ENCODE measurements around the gene ABCC10.
"Not testable (repeated sequence)": the region's sequence is repeated elsewhere in the genome, so short reads cannot be mapped to it uniquely, and the experiment has no call there.

The ABCC10 gene

GRCh38 chr6:43413002-43413401 is 14.3 kb upstream of the ABCC10 start:
- no peak for DNase-seq

GRCh38 chr6:43415275-43415674 is 12.1 kb upstream of the ABCC10 start:
- not testable (repeated sequence) for DNase-seq

GRCh38 chr6:43416935-43417334 is 10.4 kb upstream of the ABCC10 start:
- no peak for DNase-seq

GRCh38 chr6:43420012-43420709 is 7.2 kb upstream of the ABCC10 start:
- no peak for DNase-seq

GRCh38 chr6:43421831-43422230 is 5.5 kb upstream of the ABCC10 start:
- no peak for DNase-seq

- DNase-seq: not testable (repeated sequence)
These were observed 2.3 kb upstream of the ABCC10 start for GRCh38 chr6:43425083-43425482.

GRCh38 chr6:43426928-43427405 is 374 bp upstream of the ABCC10 start:
- DNase-seq: no peak

- peak; percentile 25 to 46 for DNase-seq
These were observed 800 bp downstream of the ABCC10 start for GRCh38 chr6:43428112-43428570.

- no peak for DNase-seq
These were observed 1.5 kb downstream of the ABCC10 start for GRCh38 chr6:43428874-43429273.

- DNase-seq: no peak
These were observed 4.9 kb downstream of the ABCC10 start for GRCh38 chr6:43432009-43432945.

- DNase-seq: no peak
These were observed 5.8 kb downstream of the ABCC10 start for GRCh38 chr6:43433148-43433547.

- DNase-seq: peak; percentile 23 to 57
These were observed 6.9 kb downstream of the ABCC10 start for GRCh38 chr6:43434001-43434840.

GRCh38 chr6:43434943-43435342 is 7.6 kb downstream of the ABCC10 start:
- DNase-seq: no peak

GRCh38 chr6:43435682-43436437 is 8.5 kb downstream of the ABCC10 start:
- no peak for DNase-seq

- DNase-seq: no peak
These were observed 9.4 kb downstream of the ABCC10 start for GRCh38 chr6:43436577-43437282.

- DNase-seq: no peak
These were observed 10.4 kb downstream of the ABCC10 start for GRCh38 chr6:43437700-43438099.

- no peak for DNase-seq
These were observed 15.6 kb downstream of the ABCC10 start for GRCh38 chr6:43442935-43443334.

- no peak for DNase-seq
These were observed 16.7 kb downstream of the ABCC10 start for GRCh38 chr6:43444036-43444435.

GRCh38 chr6:43444582-43444981 is 17.2 kb downstream of the ABCC10 start:
- DNase-seq: no peak

GRCh38 chr6:43445576-43445975 is 18.2 kb downstream of the ABCC10 start:
- DNase-seq: no peak

- no peak for DNase-seq
These were observed 20.3 kb downstream of the ABCC10 start for GRCh38 chr6:43447604-43448003.

All from inflammatory macrophage treated with lipopolysaccharide for 1 hour (primary cell).